ENCODE measurements around the gene ANKRD36C.
"Not testable (repeated sequence)": the region's sequence is repeated elsewhere in the genome, so short reads cannot be mapped to it uniquely, and the experiment has no call there.

Gene ANKRD36C

GRCh38 chr2:95788642-95789041 is 203.0 kb downstream of the ANKRD36C start:
- DNase-seq (ENCODE audit: low read depth); H3K4me3 ChIP-seq (ENCODE audit: low read depth, low read length): not testable (repeated sequence)
